ENCODE measurements around the gene ADA.

Gene ADA

DNA sequence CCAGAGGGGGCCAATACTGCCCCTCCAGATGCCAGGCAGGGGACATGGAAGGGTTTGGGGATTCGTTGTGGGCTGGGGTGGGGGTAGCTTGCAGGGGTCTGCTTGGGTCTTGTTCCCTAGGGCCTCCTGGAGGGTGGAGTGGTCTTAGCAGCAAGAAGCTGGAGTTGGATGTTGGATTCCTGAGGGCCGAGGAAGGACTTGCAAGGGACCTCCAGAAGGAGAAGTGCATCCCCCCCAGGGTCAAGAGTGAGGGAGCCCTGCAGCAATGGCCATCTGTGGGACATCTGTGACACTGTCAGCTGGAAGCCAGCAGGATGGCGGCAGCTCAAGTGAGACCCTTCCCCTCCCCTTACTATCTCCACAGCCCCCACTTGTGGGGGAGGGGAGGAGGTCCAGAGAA lies 38.3 kb upstream of the ADA start:
- Histone ChIP-seq H4K8ac (ENCODE audit: low read depth, low read length) (no peak overlapping the region), H3K27ac (replicated peaks; ENCODE audit: low read length) (no peak overlapping the region), H3K9me3 (replicated peaks in 1 of 2; ENCODE audit: control insufficient read depth in 2 of 2, insufficient read depth in 1 of 2, low read depth in 1 of 2, low read length in 2 of 2) (peaks cover 2 to 3% of the 10 kb centered on the region in 2 donors), H3K18ac (ENCODE audit: low read length) (peak overlapping the region; percentile 38), H2BK12ac (ENCODE audit: low read length) (no peak overlapping the region), H2BK120ac (ENCODE audit: low read depth, low read length) (peak overlapping the region; percentile 31), H3K79me1 (ENCODE audit: low read depth, low read length) (no peaks in the 10 kb centered on the region), H2AK5ac (ENCODE audit: low read depth, low read length) (no peak overlapping the region), H3K9ac (ENCODE audit: low read depth, low read length, poor library complexity) (peak overlapping the region; percentile 70), H3K4me3 (ENCODE audit: low read length in 2 of 2) (no peak overlapping the region), H3K27me3 (ENCODE audit: control insufficient read depth in 3 of 3, insufficient read depth in 3 of 3, low read depth in 1 of 3, low read length in 3 of 3) (no peaks in the 10 kb centered on the region), H3K36me3 (replicated peaks in 1 of 2; ENCODE audit: control insufficient read depth in 2 of 2, insufficient read depth in 2 of 2, low read length in 2 of 2) (no peaks in the 10 kb centered on the region), H3K14ac (ENCODE audit: low read length) (no peak overlapping the region), H3K4me1 (ENCODE audit: control insufficient read depth in 2 of 2, insufficient read depth in 1 of 2, low read depth in 1 of 2, low read length in 2 of 2) (peaks cover 6 to 10% of the 10 kb centered on the region in 2 donors), H2AFZ (ENCODE audit: low read length) (no peak overlapping the region), H3K4me2 (ENCODE audit: insufficient read depth, low read length, poor library complexity, severe bottlenecking) (no peak overlapping the region), H4K91ac (ENCODE audit: low read depth, low read length, poor library complexity) (no peak overlapping the region), H3K23ac (ENCODE audit: low read depth, low read length, poor library complexity) (no peak overlapping the region), H2BK15ac (ENCODE audit: low read length) (no peak overlapping the region), H2BK5ac (ENCODE audit: low read length) (no peak overlapping the region), H3K4ac (ENCODE audit: low read length) (no peak overlapping the region)
- WGBS, 2 donors (ENCODE audit: extremely low coverage in 2 of 2, insufficient read length in 2 of 2, insufficient replicate concordance in 1 of 2) = no CpG with 5 or more reads among the region's 3 CpGs
- DNase-seq (ENCODE audit: low spot score) = no peak

DNA sequence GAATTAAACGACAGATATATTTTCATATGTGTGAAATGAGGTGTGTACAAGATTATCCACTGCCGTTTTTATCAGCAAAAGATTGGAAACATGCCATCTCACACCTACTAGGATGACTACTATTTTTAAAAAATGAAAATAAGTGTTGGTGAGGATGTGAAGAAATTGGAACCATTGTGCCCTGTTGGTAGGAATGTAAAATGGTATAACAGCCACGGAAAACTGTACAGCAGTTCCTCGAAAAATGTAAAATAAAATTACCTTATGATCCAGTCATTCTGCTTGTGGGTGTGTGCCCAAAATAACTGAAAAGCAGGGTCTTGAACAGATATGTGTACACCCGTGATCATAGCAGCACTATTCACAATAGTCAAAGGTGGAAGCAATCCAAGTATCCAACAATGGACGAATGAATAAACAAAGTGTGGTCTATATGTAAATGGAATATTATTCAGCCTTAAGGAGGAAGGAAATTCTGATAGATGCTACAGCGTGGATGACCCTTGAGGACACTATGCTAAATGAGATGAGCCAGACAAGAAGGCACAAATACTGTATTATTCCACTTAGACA lies 36.6 kb upstream of the ADA start:
- Histone ChIP-seq H3K9me3 (replicated peaks in 1 of 2; ENCODE audit: control insufficient read depth in 2 of 2, insufficient read depth in 1 of 2, low read depth in 1 of 2, low read length in 2 of 2) (peaks cover 2 to 3% of the 10 kb centered on the region in 2 donors), H2AK5ac (ENCODE audit: low read depth, low read length) (no peak overlapping the region), H3K4me2 (ENCODE audit: insufficient read depth, low read length, poor library complexity, severe bottlenecking) (no peak overlapping the region), H3K9ac (ENCODE audit: low read depth, low read length, poor library complexity) (no peak overlapping the region), H3K36me3 (replicated peaks in 1 of 2; ENCODE audit: control insufficient read depth in 2 of 2, insufficient read depth in 2 of 2, low read length in 2 of 2) (no peaks in the 10 kb centered on the region), H3K23ac (ENCODE audit: low read depth, low read length, poor library complexity) (no peak overlapping the region), H3K4me1 (ENCODE audit: control insufficient read depth in 2 of 2, insufficient read depth in 1 of 2, low read depth in 1 of 2, low read length in 2 of 2) (peaks cover 3 to 8% of the 10 kb centered on the region in 2 donors), H3K18ac (ENCODE audit: low read length) (no peak overlapping the region), H2AFZ (ENCODE audit: low read length) (no peak overlapping the region), H2BK5ac (ENCODE audit: low read length) (no peak overlapping the region), H3K4me3 (ENCODE audit: low read length in 2 of 2) (no peak overlapping the region), H3K27ac (replicated peaks; ENCODE audit: low read length) (no peak overlapping the region), H2BK15ac (ENCODE audit: low read length) (no peak overlapping the region), H3K79me1 (ENCODE audit: low read depth, low read length) (no peaks in the 10 kb centered on the region), H2BK12ac (ENCODE audit: low read length) (no peak overlapping the region), H3K4ac (ENCODE audit: low read length) (no peak overlapping the region), H4K8ac (ENCODE audit: low read depth, low read length) (no peak overlapping the region), H3K27me3 (ENCODE audit: control insufficient read depth in 3 of 3, insufficient read depth in 3 of 3, low read depth in 1 of 3, low read length in 3 of 3) (no peaks in the 10 kb centered on the region), H3K14ac (ENCODE audit: low read length) (no peak overlapping the region), H2BK120ac (ENCODE audit: low read depth, low read length) (no peak overlapping the region), H4K91ac (ENCODE audit: low read depth, low read length, poor library complexity) (no peak overlapping the region)
- no peak for DNase-seq (ENCODE audit: low spot score)
- no CpG with 5 or more reads among the region's 7 CpGs for WGBS, 2 donors (ENCODE audit: extremely low coverage in 2 of 2, insufficient read length in 2 of 2, insufficient replicate concordance in 1 of 2)

DNA sequence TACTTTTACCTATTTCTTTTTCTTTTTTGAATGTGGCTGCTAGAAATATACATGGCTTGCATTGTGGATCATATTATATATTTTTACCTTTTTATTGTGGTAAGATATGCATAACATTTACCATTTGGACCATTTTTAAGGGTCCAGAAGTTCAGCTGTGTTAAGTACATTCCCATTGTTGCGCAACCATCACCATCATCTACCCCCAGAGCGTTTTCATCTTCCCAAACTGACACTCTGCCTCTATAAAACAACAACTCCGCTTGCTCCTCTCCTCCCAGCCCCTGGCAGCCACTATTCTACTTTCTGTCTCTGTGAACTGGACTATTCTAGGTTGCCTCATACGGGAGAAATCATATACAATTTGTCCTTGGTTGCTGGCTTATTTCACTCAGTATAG lies 35.4 kb upstream of the ADA start:
- Histone ChIP-seq H3K36me3 (replicated peaks in 1 of 2; ENCODE audit: control insufficient read depth in 2 of 2, insufficient read depth in 2 of 2, low read length in 2 of 2) (no peaks in the 10 kb centered on the region), H3K18ac (ENCODE audit: low read length) (no peak overlapping the region), H3K14ac (ENCODE audit: low read length) (no peak overlapping the region), H3K9ac (ENCODE audit: low read depth, low read length, poor library complexity) (no peak overlapping the region), H3K27ac (replicated peaks; ENCODE audit: low read length) (no peak overlapping the region), H3K4me3 (ENCODE audit: low read length in 2 of 2) (no peak overlapping the region), H3K23ac (ENCODE audit: low read depth, low read length, poor library complexity) (no peak overlapping the region), H2BK5ac (ENCODE audit: low read length) (no peak overlapping the region), H2BK12ac (ENCODE audit: low read length) (no peak overlapping the region), H3K4me1 (ENCODE audit: control insufficient read depth in 2 of 2, insufficient read depth in 1 of 2, low read depth in 1 of 2, low read length in 2 of 2) (no peaks in the 10 kb centered on the region), H2AFZ (ENCODE audit: low read length) (no peak overlapping the region), H3K4me2 (ENCODE audit: insufficient read depth, low read length, poor library complexity, severe bottlenecking) (no peak overlapping the region), H3K79me1 (ENCODE audit: low read depth, low read length) (no peaks in the 10 kb centered on the region), H2BK120ac (ENCODE audit: low read depth, low read length) (no peak overlapping the region), H3K27me3 (ENCODE audit: control insufficient read depth in 3 of 3, insufficient read depth in 3 of 3, low read depth in 1 of 3, low read length in 3 of 3) (no peaks in the 10 kb centered on the region), H3K4ac (ENCODE audit: low read length) (no peak overlapping the region), H2AK5ac (ENCODE audit: low read depth, low read length) (no peak overlapping the region), H3K9me3 (replicated peaks in 1 of 2; ENCODE audit: control insufficient read depth in 2 of 2, insufficient read depth in 1 of 2, low read depth in 1 of 2, low read length in 2 of 2) (peaks cover 1 to 2% of the 10 kb centered on the region in 2 donors), H2BK15ac (ENCODE audit: low read length) (no peak overlapping the region), H4K91ac (ENCODE audit: low read depth, low read length, poor library complexity) (no peak overlapping the region), H4K8ac (ENCODE audit: low read depth, low read length) (no peak overlapping the region)
- WGBS, 2 donors (ENCODE audit: extremely low coverage in 2 of 2, insufficient read length in 2 of 2, insufficient replicate concordance in 1 of 2) = no CpG with 5 or more reads among the region's 4 CpGs
- DNase-seq (ENCODE audit: low spot score) = no peak

DNA sequence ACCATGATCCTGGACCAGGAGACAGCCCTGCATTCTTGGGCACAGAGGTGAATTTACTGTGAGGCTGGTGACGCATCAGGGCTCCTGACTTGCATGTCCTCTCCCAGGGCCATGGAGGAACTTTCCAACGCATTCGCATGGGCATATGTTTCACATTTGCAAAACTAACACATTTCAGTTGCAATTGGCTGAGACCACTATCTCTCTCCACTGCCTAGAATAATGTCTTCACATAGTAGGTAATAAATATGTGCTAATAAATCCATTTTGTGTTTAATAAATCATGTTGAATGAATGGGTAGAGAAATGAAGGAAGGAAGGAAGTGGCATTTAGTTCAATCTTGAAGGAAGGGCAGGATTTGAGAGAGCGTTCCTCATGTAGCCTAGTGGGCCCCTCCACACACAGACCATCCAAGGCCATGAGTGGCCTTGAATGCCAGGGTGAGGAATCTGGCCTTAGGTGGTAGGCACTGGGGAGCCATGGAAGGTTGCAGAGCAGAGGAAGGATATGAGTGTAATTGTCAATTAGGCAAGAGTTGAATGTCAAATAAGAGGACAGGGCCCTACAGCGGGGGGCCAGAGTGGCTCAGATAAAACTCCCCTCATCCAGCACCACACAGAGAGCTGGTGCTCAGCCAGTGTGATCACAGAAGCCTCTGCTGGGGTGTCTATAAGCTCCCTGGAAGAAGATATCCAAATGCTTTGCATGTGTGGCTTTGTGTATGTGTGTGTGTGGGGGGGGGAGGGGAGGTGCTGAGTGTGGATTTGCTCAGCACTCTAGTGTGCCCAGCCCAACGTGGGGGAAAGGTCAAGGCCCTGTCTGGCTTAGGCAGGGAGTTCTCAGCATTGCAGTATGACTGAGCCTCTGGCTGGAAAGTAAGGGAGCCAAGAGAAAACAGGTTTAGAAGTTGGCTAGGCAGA lies 32.8 kb upstream of the ADA start:
- Histone ChIP-seq H2AFZ (ENCODE audit: low read length) (peak overlapping the region; percentile 12), H2BK15ac (ENCODE audit: low read length) (no peak overlapping the region), H2BK12ac (ENCODE audit: low read length) (no peak overlapping the region), H3K27ac (replicated peaks; ENCODE audit: low read length) (no peak overlapping the region), H3K23ac (ENCODE audit: low read depth, low read length, poor library complexity) (no peak overlapping the region), H4K8ac (ENCODE audit: low read depth, low read length) (no peak overlapping the region), H3K9ac (ENCODE audit: low read depth, low read length, poor library complexity) (no peak overlapping the region), H3K14ac (ENCODE audit: low read length) (no peak overlapping the region), H4K91ac (ENCODE audit: low read depth, low read length, poor library complexity) (no peak overlapping the region), H2AK5ac (ENCODE audit: low read depth, low read length) (no peak overlapping the region), H3K27me3 (ENCODE audit: control insufficient read depth in 3 of 3, insufficient read depth in 3 of 3, low read depth in 1 of 3, low read length in 3 of 3) (no peaks in the 10 kb centered on the region), H3K4me2 (ENCODE audit: insufficient read depth, low read length, poor library complexity, severe bottlenecking) (no peak overlapping the region), H3K36me3 (replicated peaks in 1 of 2; ENCODE audit: control insufficient read depth in 2 of 2, insufficient read depth in 2 of 2, low read length in 2 of 2) (no peaks in the 10 kb centered on the region), H3K4me3 (ENCODE audit: low read length in 2 of 2) (no peak overlapping the region), H3K9me3 (replicated peaks in 1 of 2; ENCODE audit: control insufficient read depth in 2 of 2, insufficient read depth in 1 of 2, low read depth in 1 of 2, low read length in 2 of 2) (no peaks in the 10 kb centered on the region), H3K18ac (ENCODE audit: low read length) (no peak overlapping the region), H3K79me1 (ENCODE audit: low read depth, low read length) (no peaks in the 10 kb centered on the region), H3K4me1 (ENCODE audit: control insufficient read depth in 2 of 2, insufficient read depth in 1 of 2, low read depth in 1 of 2, low read length in 2 of 2) (no peaks in the 10 kb centered on the region), H2BK120ac (ENCODE audit: low read depth, low read length) (no peak overlapping the region), H3K4ac (ENCODE audit: low read length) (no peak overlapping the region), H2BK5ac (ENCODE audit: low read length) (no peak overlapping the region)
- no peak for DNase-seq (ENCODE audit: low spot score)
- no CpG with 5 or more reads among the region's 6 CpGs for WGBS, 2 donors (ENCODE audit: extremely low coverage in 2 of 2, insufficient read length in 2 of 2, insufficient replicate concordance in 1 of 2)

Measured in neuronal stem cell (in vitro differentiated cells).